NCI-H2029 (cell line): ENCODE results near the gene ZNF385D.

ENCODE experiments used
- DNase-seq: peaks from one replicate; lab custom pipeline; 2025; lab: John Stamatoyannopoulos, UW

Gene ZNF385D

GRCh38 chr3:21750831-21751391 is at the start of gene ZNF385D:
Gene ZNF385D, minus strand, starts transcription at chr3:21751210. Its CDS starts 294 bp downstream, at chr3:21750916.
- DNase-seq, result no peak

GRCh38 chr3:21798356-21799088 is 47.5 kb upstream of the ZNF385D start:
- no peak for DNase-seq

DNA sequence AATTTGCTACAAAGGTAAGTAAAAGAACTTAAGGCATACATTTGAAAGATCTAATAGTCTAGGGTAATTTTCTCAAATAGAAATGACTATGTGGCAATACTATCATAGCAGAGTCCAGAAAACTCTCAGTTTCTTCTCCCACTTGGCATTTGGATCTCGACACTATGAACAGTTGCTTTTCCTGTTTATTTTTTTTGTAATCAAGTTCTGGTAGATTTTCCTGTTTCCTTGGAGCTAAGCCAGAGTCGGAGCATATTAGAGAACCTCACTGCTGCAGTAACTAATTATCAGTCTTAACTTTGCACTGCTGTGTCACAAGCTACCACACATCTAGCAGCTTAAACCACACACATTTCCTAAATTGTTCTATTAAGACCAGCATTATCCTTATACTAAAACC is 44.9 kb upstream of the ZNF385D start:
- no peak for DNase-seq

DNA sequence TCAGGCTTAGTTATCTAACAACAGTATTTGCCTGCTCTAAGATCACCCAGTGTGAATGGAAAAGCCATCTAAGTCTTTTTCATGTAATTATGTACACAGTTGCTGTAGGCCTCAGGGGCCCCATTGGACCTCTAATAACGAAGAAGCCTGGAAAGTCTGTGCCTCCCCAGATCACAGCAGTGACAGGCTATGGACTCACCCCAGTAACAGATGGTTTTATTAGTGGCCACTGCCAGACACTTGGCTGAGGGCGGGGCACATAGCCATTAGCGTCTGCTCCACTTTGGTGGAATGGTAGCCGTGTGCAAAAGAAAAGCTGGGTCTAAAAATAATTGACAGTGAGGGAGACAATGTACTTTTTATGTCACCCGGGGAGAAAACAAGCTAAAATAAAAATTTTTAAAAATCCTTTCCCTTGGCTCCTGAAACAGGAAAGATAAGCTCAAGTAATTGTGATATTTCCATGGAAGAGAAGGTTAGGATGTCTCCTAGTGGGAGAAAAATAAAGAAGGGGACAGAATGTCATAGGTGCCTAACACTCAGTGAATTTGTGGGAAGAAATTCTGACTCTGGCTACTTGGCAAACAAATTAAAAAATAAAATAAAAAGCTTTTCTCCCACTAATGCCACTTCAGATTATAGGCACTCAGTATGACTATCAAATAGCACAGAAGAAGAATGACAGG is 44.3 kb upstream of the ZNF385D start:
- DNase-seq, result no peak

- DNase-seq, result no peak
These were observed 43.3 kb upstream of the ZNF385D start for GRCh38 chr3:21794291-21794690.

- DNase-seq, result no peak
These were observed 41.2 kb upstream of the ZNF385D start for GRCh38 chr3:21792176-21792575.

- DNase-seq, result no peak
These were observed 40.3 kb upstream of the ZNF385D start for GRCh38 chr3:21791356-21791755.

GRCh38 chr3:21790466-21790865 is 39.5 kb upstream of the ZNF385D start:
- no peak for DNase-seq

- no peak for DNase-seq
These were observed 38.7 kb upstream of the ZNF385D start for GRCh38 chr3:21789730-21790129.

DNA sequence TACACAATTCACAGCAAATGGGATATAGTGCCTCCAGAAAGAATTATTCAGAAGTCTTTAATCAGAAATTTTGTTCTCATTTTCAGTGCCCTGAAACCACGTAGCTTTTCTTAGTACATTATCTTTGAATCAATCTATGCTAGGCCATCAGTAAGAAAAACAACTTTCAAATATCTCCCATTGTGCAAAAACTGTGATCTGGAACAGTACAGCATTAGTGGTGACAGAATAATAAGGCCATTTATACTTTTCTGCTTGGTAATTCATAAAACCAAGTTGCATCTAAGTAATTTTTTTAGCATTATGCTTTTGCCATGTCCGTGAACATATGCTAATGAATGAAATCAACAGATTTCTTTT is 35.4 kb upstream of the ZNF385D start:
- no peak for DNase-seq

GRCh38 chr3:21785765-21786437 is 34.9 kb upstream of the ZNF385D start:
- DNase-seq, result no peak

- DNase-seq, result no peak
These were observed 32.8 kb upstream of the ZNF385D start for GRCh38 chr3:21783839-21784238.

- DNase-seq, result no peak
These were observed 30.3 kb upstream of the ZNF385D start for GRCh38 chr3:21781355-21781754.

DNA sequence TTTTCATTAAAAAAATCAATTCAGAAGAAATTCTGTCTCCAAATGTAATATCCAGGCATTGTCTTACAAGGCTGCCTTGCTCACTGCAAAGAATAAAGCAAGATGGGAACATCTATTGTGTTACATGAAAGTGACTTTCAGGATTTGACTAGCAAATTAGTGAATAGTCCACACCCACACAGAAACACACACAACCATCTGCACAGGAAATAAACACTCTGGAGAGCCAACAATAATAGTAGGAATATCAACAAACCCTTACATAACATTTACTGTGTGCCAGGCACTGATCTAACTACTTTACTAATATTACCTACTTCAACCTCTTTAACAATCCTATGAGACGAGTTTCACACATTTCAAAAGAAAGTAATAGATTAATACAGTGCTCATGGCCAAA is 28.9 kb upstream of the ZNF385D start:
- DNase-seq, result no peak

GRCh38 chr3:21778715-21779114 is 27.7 kb upstream of the ZNF385D start:
- DNase-seq, result no peak

DNA sequence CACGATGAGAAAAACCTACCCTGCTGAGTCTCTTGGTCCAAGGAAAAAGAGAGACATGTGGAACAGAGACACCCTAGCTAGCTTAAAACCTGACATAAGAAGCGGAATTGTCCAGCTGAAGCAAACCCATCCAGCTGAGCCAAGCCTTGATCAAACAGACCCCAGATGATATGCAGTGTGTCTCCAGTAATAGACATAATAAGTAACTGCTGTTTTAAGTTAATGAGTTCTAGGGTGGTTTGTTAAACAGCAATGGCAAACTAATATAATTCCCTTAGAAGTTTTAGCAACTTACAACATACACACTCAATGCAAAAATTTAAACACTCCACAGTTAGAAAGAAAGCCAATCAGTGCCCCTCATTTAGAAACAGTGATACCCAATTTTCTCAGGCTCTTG is 26.8 kb upstream of the ZNF385D start:
- no peak for DNase-seq

- no peak for DNase-seq
These were observed 15.0 kb upstream of the ZNF385D start for GRCh38 chr3:21766002-21766401.

- DNase-seq, result no peak
These were observed 4.9 kb upstream of the ZNF385D start for GRCh38 chr3:21755896-21756295.

DNA sequence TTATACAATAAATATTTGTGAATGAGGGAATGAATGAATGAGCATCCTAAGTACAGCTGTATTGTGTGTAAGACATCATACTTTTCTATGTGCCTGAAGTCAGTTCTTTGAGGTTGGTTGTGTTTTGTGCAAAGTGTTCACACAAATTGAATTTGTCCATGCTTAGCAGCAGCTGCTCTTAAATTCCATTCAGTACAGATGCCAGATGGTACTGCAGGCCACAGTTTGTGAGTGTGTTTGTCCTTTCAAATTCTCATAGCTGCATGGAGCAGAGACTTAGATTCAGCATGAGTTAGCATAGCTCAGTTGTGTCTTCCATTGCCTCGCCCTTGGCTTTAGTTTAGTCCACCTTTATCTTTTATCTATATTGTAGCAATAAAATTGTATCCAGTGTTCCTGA is 3.8 kb upstream of the ZNF385D start:
- DNase-seq, result no peak

- DNase-seq, result no peak
These were observed 1.8 kb upstream of the ZNF385D start for GRCh38 chr3:21752749-21753347.

DNA sequence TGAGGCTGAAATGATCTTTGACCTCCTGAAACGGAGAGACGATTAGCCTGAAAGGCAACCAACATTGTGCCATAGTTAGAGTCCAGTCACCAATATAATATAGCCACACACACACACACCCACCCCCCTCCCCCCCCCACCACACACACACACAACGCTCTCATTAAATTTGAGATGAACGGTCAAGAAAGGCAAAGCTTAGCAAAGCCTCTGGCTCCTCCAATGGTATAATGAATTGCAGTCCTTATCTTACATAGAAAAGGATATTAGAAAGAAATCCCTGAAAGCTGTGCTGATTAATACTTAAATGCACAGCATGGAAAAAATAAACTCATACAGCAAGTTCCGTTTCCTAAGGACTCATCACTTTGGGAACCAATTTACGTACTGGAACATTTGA is 876 bp upstream of the ZNF385D start:
- no peak for DNase-seq

DNA sequence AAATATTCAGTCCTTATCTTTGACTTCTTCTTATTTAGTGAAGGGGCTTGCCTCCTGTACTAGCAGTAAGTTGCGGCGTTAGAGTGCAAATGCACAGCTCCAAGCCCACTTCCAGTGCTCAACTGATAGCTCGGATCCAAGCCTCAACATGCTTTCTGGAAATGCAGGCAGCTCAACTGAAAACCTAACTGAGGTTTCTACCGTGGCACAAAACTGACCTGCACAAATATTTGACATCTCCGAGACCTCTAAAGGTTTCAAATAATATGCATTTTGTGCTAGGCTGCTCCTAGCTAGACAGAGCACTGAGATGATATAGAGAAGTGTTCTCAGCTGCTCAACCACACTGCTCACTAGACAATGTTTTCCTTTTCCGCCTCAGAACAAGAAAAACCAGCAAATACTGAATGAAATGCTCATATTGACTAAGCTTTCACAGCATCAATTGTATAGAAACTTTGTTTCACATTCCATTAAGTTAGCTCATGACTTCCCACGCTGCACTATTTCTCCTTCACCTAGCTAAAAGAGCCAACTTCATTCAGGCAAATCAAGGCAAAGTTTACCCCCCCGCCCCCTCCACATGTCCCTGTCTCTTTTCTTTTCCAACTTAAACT is 822 bp downstream of the ZNF385D start:
- no peak for DNase-seq
